Stimulated activated naive CD4-positive, alpha-beta T cell (primary cell): ENCODE measurements around the gene PSD2.

ENCODE experiments used
- DNase-seq, 6 experiments: peaks; one replicate each; lab custom pipeline; 2025; lab: John Stamatoyannopoulos, UW

The PSD2 gene

DNA sequence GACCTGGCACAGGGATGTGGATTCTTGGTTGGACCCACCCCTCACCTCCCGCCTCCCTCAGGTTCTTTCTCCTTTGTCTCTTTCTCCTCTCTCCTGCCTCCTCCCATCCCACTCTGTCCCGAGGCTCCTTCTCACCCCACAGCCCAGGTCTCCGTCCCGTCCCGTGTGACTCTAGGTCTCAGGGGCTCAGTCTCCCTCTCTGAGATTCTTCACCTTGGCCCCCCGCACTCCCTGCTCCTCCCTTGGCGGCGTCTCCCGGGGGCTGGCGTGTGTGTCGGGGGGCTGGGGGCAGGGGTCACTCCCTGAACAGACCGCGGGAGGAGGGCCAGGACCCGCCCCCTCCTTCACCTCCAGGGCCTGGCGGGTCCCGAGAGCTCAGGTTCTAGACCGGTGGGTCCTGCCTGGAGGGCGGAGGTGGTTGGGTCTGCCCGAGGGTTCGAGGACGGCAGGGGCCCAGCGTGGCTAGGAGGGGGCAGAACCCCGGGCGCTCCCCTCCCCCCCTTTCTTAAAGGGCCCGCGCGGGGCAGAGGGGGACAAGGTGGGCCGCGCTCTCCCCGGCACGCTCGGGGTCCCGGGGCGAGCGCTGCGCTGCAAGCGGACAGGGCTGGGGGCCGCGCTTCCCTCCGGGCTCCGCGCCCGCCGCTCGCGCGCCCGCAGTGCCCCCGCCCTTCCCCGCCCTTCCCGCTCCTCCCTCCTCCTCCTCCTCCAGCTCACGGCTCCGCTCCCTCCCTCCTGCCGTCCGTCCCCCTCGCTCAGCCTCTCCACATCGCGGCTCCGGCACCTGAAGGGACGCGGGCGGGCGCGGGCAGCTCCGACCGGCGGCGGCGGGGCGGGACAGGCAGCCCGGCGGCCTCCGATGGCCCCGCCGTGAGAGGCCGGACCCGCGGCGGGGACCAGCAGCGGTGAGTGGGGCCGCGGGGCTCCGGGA is at the start of gene PSD2:
Gene PSD2, plus strand, starts transcription at position 735 of the 928 bp plus-strand sequence. CDS start 13,633 bp downstream, outside the sequence.
- peak in 1 of 6 experiments; percentile 6 for DNase-seq

DNA sequence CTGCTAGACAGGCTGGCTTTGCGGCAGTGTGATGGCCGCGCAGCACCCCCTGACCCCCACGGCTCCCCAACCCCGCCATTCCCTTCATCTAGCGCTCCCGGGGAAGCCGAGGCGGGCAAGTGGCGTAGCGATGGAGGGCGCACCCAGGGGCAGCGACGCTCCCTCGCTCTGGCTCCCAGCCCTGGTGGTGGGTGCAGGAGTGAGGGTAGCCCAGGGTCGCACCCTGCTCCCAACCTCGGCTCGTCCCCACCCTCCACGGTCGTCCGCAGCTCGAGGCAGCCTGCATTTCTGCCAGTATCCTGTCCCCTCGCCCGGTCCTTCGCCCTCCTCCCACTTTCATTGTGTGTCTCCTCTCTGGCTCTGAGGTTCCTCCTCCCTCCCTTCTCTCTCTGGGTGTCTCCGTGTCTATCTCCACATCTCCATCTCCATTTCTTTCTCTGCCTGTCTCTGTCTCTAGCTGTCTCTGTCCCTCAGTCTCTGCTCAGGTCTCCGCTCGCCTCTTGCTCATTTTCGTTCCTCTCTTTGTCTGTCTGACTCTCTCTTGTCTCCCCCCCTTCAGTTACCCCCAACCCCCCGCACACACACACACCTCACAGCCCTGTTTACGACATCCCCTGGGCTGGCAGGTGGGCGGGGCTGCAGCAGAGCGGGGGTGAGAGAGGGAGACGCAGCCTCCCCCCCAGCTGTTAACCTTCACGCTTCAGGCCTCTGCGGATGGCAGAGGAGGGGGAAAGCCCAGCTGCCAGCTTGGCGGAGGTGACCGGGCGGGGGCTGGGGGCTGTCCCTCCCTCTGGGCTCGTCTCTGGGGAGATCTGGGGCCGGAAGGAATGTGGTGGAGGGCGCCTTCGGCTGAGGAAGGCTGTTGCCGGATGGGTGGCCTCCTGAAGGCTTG is 48.7 kb upstream of the PSD2 start:
- DNase-seq, result peak; percentile 23 to 60 (median 52)

DNA sequence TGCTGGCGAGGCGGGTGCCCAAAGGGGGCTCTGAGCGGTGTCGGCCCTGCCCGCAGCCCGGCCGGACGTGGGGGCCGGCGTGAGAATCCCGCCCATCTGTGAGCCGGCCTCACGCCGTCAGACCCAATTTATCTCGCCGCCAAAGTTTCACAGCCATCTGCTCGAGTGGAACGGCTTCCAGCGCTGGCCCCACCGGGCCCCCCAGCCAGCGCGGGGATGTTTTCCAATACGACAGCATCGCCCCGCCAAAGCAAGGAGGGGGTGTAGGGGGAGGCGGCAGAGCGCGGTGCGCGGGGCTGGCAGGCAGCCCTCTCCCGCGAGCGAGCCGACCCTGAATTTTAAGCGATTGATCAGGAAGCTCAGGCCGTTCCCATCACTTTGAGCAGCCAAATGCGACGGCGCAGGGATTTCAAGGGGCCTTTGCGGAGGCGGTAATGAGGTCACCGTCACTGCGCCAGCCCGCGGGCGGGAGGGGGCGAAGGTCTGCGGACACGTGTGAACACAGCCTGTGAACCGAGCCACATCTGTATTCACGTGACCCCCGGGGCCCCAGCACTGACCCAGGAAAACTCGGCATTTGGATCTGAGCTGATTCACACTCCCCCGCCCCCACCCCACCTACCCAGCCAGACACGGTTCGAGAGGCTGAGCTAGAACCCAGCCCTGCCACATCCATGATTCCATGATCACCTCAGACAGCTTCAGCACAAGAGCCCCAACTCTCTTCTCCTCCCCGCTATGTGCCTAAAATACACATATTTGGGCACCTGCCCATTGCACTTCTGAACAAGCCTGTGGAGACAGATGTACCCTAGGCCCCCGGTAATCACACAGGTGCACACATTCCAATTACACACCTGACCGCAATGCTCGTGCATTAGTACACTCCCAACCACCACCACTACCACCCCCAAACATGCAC is 47.8 kb upstream of the PSD2 start:
- peak in 3 of 6 experiments; percentile 23 to 37 (median 30) for DNase-seq

DNA sequence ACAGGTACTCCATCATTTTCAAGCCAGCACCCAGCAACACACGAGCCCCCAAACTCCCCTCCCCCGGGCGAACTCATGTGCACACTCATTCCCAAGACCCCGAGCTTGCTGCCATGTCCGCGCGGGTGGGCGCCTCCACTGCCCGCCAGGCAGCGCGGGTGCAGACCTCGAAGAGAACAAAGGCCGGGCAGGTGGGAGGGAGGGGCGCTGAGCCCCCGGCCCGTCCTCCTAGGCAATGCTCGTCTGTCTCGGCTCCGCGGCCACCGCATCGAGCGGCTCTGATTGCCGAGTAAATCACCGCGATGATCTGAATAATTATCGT is 47.1 kb upstream of the PSD2 start:
- DNase-seq, result no peak

- no peak for DNase-seq
These were observed 46.4 kb upstream of the PSD2 start for GRCh38 chr5:139749242-139749641.

DNA sequence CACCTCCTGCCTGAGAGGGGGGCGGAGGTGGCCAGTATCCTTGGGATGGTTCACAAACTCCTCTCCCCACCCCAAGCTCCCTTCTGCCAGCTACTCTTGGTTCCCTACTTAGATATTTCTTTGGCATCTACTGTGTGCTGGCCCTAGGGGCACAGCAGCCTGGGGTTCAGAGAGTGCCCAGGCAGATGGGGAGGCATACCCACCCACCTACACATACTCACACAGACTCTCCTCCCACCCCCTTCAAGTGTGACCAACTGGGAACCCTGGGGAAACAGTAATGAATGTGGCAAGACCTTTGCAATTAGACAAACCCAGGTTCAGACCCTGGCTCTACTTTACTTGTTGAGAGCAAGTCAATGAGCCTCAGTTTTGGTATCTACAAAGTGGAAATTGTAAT is 44.4 kb upstream of the PSD2 start:
- DNase-seq, result no peak

- no peak for DNase-seq
These were observed 42.8 kb upstream of the PSD2 start for GRCh38 chr5:139752506-139753473.

- no peak for DNase-seq
These were observed 39.5 kb upstream of the PSD2 start for GRCh38 chr5:139755892-139756671.

DNA sequence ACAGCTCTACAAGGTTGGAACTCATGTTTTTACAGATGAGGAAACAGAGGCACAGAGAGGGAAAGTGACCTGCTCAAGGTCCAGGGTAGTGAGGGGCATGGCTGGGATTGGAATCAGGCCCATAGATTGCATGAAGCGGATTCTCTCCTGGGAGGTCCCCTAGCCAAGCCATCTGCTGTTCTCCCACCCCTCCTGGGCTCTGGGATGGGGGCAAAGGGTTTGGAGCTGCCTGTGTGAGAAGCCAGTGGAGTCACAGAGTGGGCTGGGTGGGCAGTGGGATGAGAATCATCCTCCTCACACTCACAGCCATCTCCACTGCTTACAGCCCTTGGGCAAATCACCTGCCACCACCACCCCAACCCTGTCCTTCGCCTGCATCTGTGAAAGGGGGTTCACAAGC is 38.6 kb upstream of the PSD2 start:
- DNase-seq, result no peak

- DNase-seq, result no peak
These were observed 37.7 kb upstream of the PSD2 start for GRCh38 chr5:139757727-139758509.

DNA sequence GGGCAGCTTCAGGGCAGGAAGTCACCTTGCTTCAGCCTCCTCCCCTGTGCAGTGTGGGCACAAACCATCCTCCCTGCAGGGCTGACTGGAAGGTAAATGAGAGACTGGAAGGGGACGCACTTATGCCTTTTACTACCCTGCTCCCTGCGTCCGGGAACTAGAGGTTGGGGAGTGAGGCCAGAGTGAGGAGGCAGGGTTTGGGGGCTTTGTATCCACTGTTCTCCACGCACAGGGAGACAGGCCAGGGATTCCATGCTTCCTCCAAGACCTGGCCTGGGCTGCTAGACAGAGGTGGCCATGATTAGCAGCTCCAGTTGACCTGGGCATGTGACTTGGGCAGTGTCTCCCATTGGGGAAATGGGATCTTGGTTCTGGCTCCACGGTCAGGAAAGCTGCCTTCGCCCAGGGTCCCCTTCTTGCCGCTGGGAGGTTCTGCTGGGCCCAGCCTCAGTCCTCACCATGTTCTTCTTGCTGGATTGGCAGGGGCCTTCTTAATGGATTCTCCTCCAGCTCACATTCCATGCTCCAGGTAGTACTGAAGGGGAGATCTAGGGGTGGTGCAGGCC is 37.0 kb upstream of the PSD2 start:
- no peak for DNase-seq

- DNase-seq, result no peak
These were observed 36.3 kb upstream of the PSD2 start for GRCh38 chr5:139759219-139759721.

GRCh38 chr5:139760066-139761056 is 35.2 kb upstream of the PSD2 start:
- no peak for DNase-seq

DNA sequence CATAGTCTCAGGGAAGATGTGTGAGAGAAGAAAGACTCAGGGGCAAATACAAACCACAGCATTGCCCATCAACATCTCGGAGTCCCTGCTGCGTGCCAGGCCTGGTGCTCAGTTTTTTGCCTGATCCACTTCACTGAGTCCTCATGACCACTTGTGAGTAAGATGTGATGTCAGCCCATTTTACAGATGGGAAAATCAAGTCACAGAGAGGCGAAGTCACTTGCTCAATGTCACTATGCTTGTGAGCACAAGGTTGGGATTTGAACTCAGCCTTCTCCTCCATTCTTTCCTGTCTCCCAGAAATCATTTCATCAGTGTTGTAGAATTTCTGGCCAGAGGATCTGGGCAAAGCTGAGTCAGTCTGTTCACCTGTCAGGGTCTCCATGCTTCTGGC is 34.6 kb upstream of the PSD2 start:
- no peak for DNase-seq

DNA sequence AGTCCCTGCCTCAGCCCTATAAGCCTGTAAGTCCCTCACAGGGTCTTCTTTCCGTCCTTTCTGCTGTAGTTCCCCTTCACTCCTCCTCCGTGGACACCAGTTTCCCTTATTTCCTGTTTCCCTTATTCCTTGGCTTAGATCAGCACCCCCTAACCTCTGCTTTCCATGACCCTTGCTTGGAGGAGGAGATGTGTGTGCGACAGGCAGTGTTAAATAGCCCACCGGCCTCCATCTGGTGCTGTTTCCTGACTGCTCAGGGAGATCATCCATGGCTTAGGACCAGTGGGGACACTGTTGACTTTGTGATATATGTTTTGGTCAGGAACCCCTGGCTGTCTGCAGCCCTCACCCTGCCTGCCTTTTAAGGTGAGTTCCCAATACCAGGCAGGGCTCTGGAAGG is 34.1 kb upstream of the PSD2 start:
- DNase-seq, result no peak

DNA sequence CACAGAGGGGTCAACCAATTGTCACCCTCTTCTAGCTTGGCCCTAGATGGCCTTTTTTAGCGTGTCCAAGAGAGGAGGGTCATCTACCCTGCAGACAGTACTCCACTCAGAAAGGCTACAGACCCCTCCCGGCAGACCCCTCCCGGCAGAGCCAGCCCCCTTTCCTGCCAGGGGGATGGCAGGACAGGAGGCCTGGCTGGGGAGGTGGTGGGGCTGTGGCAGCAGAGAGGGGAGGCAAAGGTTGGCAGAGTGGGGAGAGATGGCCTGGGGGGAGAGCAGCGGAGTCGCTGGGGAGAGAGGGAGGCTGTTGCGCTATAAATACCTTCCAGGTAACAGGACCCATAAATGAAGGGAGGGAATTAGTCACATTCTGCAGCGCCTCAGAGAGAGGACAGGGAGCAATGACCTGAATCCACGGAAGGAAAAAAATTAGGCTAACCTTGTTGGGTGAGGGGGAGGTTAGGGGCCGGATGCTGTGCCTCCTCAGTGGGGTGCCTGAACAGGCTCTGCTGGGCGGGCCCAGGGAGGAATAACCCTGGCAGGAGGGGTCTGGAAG is 32.9 kb upstream of the PSD2 start:
- DNase-seq, result no peak
